Left lung (tissue), 10 donors: Measurements from ENCODE around the gene TRIM59. TPM values are rescaled to one million over a fixed set of nuclear protein-coding genes. Genes with fewer than 3 reads are reported as not detected.

Experiments used
- ATAC-seq: fragments of 200-7000 bp; cut with Tn5 transposase; one replicate; pipeline ENCODE4 v1.9.1; 2020; ENCODE audit warnings: moderate library complexity
- DNase-seq, 4 donors: peaks; one replicate each; pipeline ENCODE4 v3.0.0-alpha.2; 2013 to 2020
- H3K27ac ChIP-seq, 2 donors: fragments of 200-600 bp; sonication (generic) in 1 of 2; one replicate each; pipeline versions ENCODE4 v1.5.0 to v1.8.0; 2020 to 2021
- H3K27me3 ChIP-seq, 2 donors: fragments of 200-600 bp; sonication (generic) in 1 of 2; one replicate each; pipeline versions ENCODE4 v1.5.0 to v1.8.0; 2020 to 2021
- H3K36me3 ChIP-seq, 2 donors: fragments of 200-600 bp; sonication (generic) in 1 of 2; one replicate each; pipeline versions ENCODE4 v1.5.0 to v1.8.0; 2020 to 2021
- H3K4me1 ChIP-seq, 2 donors: fragments of 200-600 bp; one replicate each; pipeline ENCODE4 v1.8.0; 2021
- H3K4me3 ChIP-seq, 2 donors: fragments of 200-600 bp; sonication (generic) in 1 of 2; one replicate each; pipeline versions ENCODE4 v1.5.0 to v1.8.0; 2020 to 2021; ENCODE audit warnings: mild to moderate bottlenecking in 1 of 2
- H3K9me3 ChIP-seq, 2 donors: fragments of 200-600 bp; sonication (generic) in 1 of 2; one replicate each; pipeline versions ENCODE4 v1.5.0 to v1.8.0; 2020 to 2021
- intact Hi-C, 2 donors: fragments of 100-400 bp; cut with DNase I; formaldehyde crosslinking; loops; one replicate each; pipeline versions ENCODE4 v1.11.2 to v1.14.2; 2022
- polyA plus RNA-seq, 6 donors: library from polyadenylated mRNA; unstranded; fragments of 120-200 nt; gene quantifications; one replicate each; pipeline ENCODE4 v1.2.1, GENCODE V29; 2013; ENCODE audit not compliant: insufficient read length in 6 of 6
- total RNA-seq, 2 donors: library from RNA; stranded (reverse); fragmentation: NEBNext Ultra II Directional; extraction: Animal tissue kit (Norgen Biotek cat#: 25700); gene quantifications; one replicate each; pipeline ENCODE4 v1.2.1, GENCODE V29; 2021
- TF ChIP-seq, protein P1 (sequence below), 2 donors: fragments of 200-600 bp; sonication (generic) in 1 of 2; IDR thresholded peaks; one replicate each; pipeline versions ENCODE4 v1.5.0 to v1.8.0; 2021; ENCODE audit warnings: antibody characterized with exemption in 2 of 2
- donor health status: DM: no; HTN: yes; CAD: no.
- donor health status: DM: no; HTN: no; CAD: no.

The TRIM59 gene
- total and polyA plus RNA-seq, 8 donors = 4.3 to 29.3 (median 20.6) TPM

DNA sequence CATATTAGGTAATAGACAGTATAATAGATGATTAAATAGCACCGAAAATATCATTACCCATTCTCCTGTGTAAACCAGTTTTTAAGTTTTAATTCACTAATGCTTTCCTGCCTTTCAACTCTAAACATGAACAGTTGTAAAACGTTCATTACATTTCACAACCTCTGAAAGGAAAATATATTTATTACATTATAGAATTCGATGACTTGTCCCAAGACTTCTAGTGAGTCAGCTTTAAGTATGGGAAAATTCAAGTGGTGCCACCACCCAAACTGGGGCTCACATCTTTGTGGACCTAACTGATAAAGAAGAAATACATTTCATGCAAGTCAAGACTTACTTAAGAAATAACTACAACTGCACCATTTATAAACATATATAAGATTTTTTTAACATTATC lies 2.0 kb downstream of the TRIM59 start:
- DNase-seq = no peak
- intact Hi-C loops = no loop called here

DNA sequence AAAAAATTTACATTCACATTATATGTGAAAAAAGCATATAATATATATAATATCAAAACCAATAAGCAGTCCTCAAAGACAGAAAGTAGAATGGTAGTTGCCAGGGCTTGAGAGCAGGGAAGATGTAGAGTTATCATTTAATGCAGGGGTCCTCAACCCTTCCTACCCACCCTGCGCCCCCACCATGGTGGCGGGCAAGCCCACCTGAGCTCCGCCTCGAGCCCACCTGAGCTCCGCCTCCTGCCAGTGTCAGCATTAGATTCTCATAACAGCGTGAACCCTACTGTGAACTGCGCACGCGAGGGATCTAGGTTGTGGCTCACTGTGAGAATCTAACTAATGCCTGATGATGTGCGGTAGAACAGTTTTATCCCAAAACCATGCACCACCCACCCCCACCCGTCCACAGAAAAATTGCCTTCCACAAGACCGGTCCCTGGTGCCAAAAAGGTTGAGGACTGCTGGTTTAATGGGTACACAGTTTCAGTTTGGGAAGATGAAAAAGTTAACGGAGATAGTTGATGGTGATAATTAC lies 3.0 kb downstream of the TRIM59 start:
- no peak for ATAC-seq
- H3K27me3 ChIP-seq = peaks cover 0 to 16% of the 10 kb centered on the region in 2 donors
- no peak for DNase-seq
- TF ChIP-seq, protein P1, sequence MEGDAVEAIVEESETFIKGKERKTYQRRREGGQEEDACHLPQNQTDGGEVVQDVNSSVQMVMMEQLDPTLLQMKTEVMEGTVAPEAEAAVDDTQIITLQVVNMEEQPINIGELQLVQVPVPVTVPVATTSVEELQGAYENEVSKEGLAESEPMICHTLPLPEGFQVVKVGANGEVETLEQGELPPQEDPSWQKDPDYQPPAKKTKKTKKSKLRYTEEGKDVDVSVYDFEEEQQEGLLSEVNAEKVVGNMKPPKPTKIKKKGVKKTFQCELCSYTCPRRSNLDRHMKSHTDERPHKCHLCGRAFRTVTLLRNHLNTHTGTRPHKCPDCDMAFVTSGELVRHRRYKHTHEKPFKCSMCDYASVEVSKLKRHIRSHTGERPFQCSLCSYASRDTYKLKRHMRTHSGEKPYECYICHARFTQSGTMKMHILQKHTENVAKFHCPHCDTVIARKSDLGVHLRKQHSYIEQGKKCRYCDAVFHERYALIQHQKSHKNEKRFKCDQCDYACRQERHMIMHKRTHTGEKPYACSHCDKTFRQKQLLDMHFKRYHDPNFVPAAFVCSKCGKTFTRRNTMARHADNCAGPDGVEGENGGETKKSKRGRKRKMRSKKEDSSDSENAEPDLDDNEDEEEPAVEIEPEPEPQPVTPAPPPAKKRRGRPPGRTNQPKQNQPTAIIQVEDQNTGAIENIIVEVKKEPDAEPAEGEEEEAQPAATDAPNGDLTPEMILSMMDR (IDR thresholded peaks at IDR 0.05) = no peak
- H3K4me1 ChIP-seq = peaks cover 0 to 15% of the 10 kb centered on the region in 2 donors
- intact Hi-C loops = no loop called here
- H3K36me3 ChIP-seq = no peaks in the 10 kb centered on the region
- H3K27ac ChIP-seq = no peak overlapping the region
- H3K4me3 ChIP-seq = no peak overlapping the region
- H3K9me3 ChIP-seq = no peaks in the 10 kb centered on the region

More for the DNA sequence above, 2.0 kb downstream of the TRIM59 start:
- Histone ChIP-seq H3K36me3 (no peaks in the 10 kb centered on the region), H3K4me1 (peaks cover 0 to 15% of the 10 kb centered on the region in 2 donors), H3K27ac (no peak overlapping the region), H3K27me3 (peaks cover 0 to 16% of the 10 kb centered on the region in 2 donors), H3K9me3 (no peaks in the 10 kb centered on the region), H3K4me3 (no peak overlapping the region)
- TF ChIP-seq, protein P1 (IDR thresholded peaks at IDR 0.05) = no peak
- no peak for ATAC-seq

DNA sequence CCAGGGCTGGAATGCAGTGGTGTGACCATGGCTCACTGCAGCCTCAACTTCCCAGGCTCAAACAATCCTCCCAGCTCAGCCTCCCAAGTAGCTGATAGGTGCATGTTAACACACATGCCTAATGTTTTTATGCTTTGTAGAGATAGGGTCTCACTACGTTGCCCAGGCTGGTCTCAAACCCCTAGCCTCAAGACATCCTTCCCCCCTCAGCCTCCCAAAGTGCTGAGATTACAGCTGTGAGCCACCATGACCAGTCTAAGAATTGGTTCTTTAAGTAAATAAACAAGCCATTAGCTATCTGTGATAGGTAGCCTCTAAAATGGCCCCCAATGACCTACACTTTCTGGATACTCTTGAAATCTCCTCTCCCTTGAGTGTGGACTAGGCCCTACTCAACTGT lies 3.7 kb downstream of the TRIM59 start:
- Histone ChIP-seq H3K27me3 (peaks cover 0 to 16% of the 10 kb centered on the region in 2 donors), H3K9me3 (no peaks in the 10 kb centered on the region), H3K36me3 (no peaks in the 10 kb centered on the region), H3K4me1 (peaks cover 0 to 15% of the 10 kb centered on the region in 2 donors), H3K27ac (no peak overlapping the region), H3K4me3 (no peak overlapping the region)
- intact Hi-C loops = no loop called here
- TF ChIP-seq, protein P1 (IDR thresholded peaks at IDR 0.05) = no peak
- DNase-seq (no peak), ATAC-seq (no peak)

DNA sequence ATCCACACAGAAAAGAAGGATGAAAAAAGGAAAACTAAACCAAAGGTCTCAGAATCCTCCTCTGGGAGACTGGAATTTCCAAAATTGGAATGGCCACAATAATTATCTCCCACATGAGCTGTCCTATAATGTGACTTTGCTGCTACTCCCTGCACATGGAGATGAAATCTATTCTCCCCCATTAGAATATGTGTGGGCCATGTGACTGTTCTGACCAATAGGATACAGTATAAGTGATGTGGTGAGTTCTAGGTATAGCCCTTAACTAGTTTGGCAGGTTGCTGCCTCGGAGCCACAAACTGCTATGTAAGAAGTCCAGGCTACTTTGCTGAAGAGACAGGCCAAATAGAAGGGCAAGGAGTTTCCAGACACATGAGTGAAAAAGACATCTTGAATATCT lies 5.2 kb downstream of the TRIM59 start:
- TF ChIP-seq, protein P1 (IDR thresholded peaks at IDR 0.05) = no peak
- Histone ChIP-seq H3K4me1 (peaks cover 0 to 15% of the 10 kb centered on the region in 2 donors), H3K27me3 (peaks cover 0 to 6% of the 10 kb centered on the region in 2 donors), H3K4me3 (no peak overlapping the region), H3K27ac (no peak overlapping the region), H3K36me3 (no peaks in the 10 kb centered on the region), H3K9me3 (no peaks in the 10 kb centered on the region)
- ATAC-seq (no peak), DNase-seq (no peak)
- intact Hi-C loops = no loop called here

DNA sequence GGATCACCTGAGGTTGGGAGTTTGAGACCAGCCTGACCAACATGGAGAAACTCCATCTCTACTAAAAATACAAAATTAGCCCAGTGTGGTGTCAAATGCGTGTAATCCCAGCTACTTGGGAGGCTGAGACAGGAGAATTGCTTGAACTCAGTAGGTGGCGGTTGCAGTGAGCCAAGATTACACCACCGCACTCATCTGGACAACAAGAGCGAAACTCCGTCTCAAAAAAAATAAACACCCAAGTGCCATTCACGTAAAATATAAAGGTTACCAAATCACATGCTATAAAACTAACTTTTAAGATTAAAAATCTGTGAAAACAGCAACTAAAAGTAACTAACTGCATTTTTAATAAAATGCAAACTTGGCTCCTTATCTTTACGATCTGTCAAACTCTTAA lies 8.9 kb downstream of the TRIM59 start:
- no peak overlapping the region for H3K4me3 ChIP-seq
- no peaks in the 10 kb centered on the region for H3K27me3 ChIP-seq
- intact Hi-C loops = no loop called here
- no peaks in the 10 kb centered on the region for H3K4me1 ChIP-seq
- TF ChIP-seq, protein P1 (IDR thresholded peaks at IDR 0.05) = no peak
- no peak overlapping the region for H3K27ac ChIP-seq
- no peak for ATAC-seq
- DNase-seq = no peak
- H3K36me3 ChIP-seq = peaks cover 0 to 10% of the 10 kb centered on the region in 2 donors
- H3K9me3 ChIP-seq = no peaks in the 10 kb centered on the region
